ENCODE data around the gene GPR33. TPM values are rescaled to one million over a fixed set of nuclear protein-coding genes. Genes with fewer than 3 reads are reported as not detected.

Gene GPR33
- polyA plus RNA-seq, 2 of the 4 experiments (the other 2 are of a cell fraction): not detected

GRCh38 chr14:31480156-31480555, 7.7 kb downstream of the GPR33 start:
- Histone ChIP-seq H3K4me2 (no peak overlapping the region), H3K4me3 (no peak overlapping the region), H3K9me3 (no peaks in the 10 kb centered on the region), H3K27ac (no peak overlapping the region), H3K4me1 (no peaks in the 10 kb centered on the region)
- CTCF ChIA-PET: interaction anchor here (0.6 kb wide), 1 partner anchor 715 kb away, joined by 3 read pairs; no protein-coding TSS in a partner anchor
- FAIRE-seq: no peak
- DNase-seq (ENCODE audit: low read depth in 1 of 2, low spot score in 1 of 2): no peak
- 55% methylated on average over 4 of the region's 4 CpGs for WGBS (ENCODE audit: missing lambda C conversion rate)
- POLR2A ChIA-PET: interaction anchor here (0.7 kb wide), 1 partner anchor 650 kb away, joined by 3 read pairs; no protein-coding TSS in a partner anchor
- ATAC-seq: no peak
- no peak for TF ChIP-seq HDAC2 (IDR thresholded peaks at IDR 0.05)
- no peak for TF ChIP-seq KDM1A (IDR thresholded peaks at IDR 0.05; ENCODE audit: low read depth)
- TF ChIP-seq RCOR1 (IDR thresholded peaks at IDR 0.05; ENCODE audit: low read depth, low read length): no peak
- TF ChIP-seq CHD4 (IDR thresholded peaks at IDR 0.05; ENCODE audit: borderline replicate concordance): no peak
- TF ChIP-seq NR3C1 (IDR thresholded peaks at IDR 0.05): no peak
- TF ChIP-seq BHLHE40 (IDR thresholded peaks at IDR 0.05; ENCODE audit: low read depth, low read length): no peak
- no peak for TF ChIP-seq PHF8 (IDR thresholded peaks at IDR 0.05; ENCODE audit: borderline replicate concordance, low read depth)

GRCh38 chr14:31479027-31479426, 8.8 kb downstream of the GPR33 start:
- H3K4me3 ChIP-seq: no peak overlapping the region
- POLR2A ChIA-PET: no interaction called here
- DNase-seq (ENCODE audit: low read depth in 1 of 2, low spot score in 1 of 2) (no peak), FAIRE-seq (peak; percentile 49), ATAC-seq (no peak)
- H3K9me3 ChIP-seq: no peaks in the 10 kb centered on the region
- H3K27ac ChIP-seq: no peak overlapping the region
- H3K4me1 ChIP-seq: no peaks in the 10 kb centered on the region
- WGBS (ENCODE audit: missing lambda C conversion rate): 49% methylated on average over 3 of the region's 3 CpGs
- H3K4me2 ChIP-seq: no peak overlapping the region
- CTCF ChIA-PET: no interaction called here
- TF ChIP-seq ESRRA (IDR thresholded peaks at IDR 0.05; ENCODE audit: borderline replicate concordance, low read length): no peak
- no peak for TF ChIP-seq JUN (IDR thresholded peaks at IDR 0.05)
- TF ChIP-seq RNF2 (IDR thresholded peaks at IDR 0.05; ENCODE audit: borderline replicate concordance, low read depth): no peak
- no peak for TF ChIP-seq CEBPB (IDR thresholded peaks at IDR 0.05)
- no peak for TF ChIP-seq MAFK (IDR thresholded peaks at IDR 0.05; ENCODE audit: partially characterized antibody)
- TF ChIP-seq SMC3 (IDR thresholded peaks at IDR 0.05): no peak
- TF ChIP-seq FOSB (CRISPR knock-in tag; IDR thresholded peaks at IDR 0.05): no peak
- TF ChIP-seq BHLHE40 (IDR thresholded peaks at IDR 0.05; ENCODE audit: low read depth, low read length): no peak
- TF ChIP-seq RFX5 (IDR thresholded peaks at IDR 0.05): no peak
- no peak for TF ChIP-seq MAX (IDR thresholded peaks at IDR 0.05)
- no peak for TF ChIP-seq USF2 (IDR thresholded peaks at IDR 0.05)
- no peak for TF ChIP-seq RCOR1 (IDR thresholded peaks at IDR 0.05; ENCODE audit: low read depth, low read length)

- FAIRE-seq (no peak), DNase-seq (ENCODE audit: low read depth in 1 of 2, low spot score in 1 of 2) (no peak), ATAC-seq (no peak)
- no peaks in the 10 kb centered on the region for H3K4me1 ChIP-seq
- POLR2A ChIA-PET: no interaction called here
- no peak overlapping the region for H3K4me3 ChIP-seq
- 84% methylated on average over 6 of the region's 6 CpGs for WGBS (ENCODE audit: missing lambda C conversion rate)
- TF ChIP-seq NFE2L2 (conservative IDR thresholded peaks at IDR 0.05; ENCODE audit: low read length) (no peak), POLR2A (IDR thresholded peaks at IDR 0.05; ENCODE audit: low read length) (no peak), ESRRA (IDR thresholded peaks at IDR 0.05; ENCODE audit: borderline replicate concordance, low read length) (no peak), CHD2 (IDR thresholded peaks at IDR 0.05; ENCODE audit: low read length, partially characterized antibody) (no peak), JUNB (IDR thresholded peaks at IDR 0.05) (no peak), MAX (IDR thresholded peaks at IDR 0.05) (no peak), BCL3 (IDR thresholded peaks at IDR 0.05) (no peak), REST (IDR thresholded peaks at IDR 0.05) (no peak), JUN (IDR thresholded peaks at IDR 0.05) (no peak), HES2 (IDR thresholded peaks at IDR 0.05) (no peak), NPAS2 (CRISPR knock-in tag; IDR thresholded peaks at IDR 0.05; ENCODE audit: borderline replicate concordance) (no peak)
- CTCF ChIA-PET: no interaction called here
- H3K9me3 ChIP-seq: no peaks in the 10 kb centered on the region
- no peak overlapping the region for H3K27ac ChIP-seq
- H3K4me2 ChIP-seq: no peak overlapping the region
Observed at GRCh38 chr14:31477248-31477647, 10.6 kb downstream of the GPR33 start.
